GM23248 (cell line): Measurements from ENCODE around the gene FNDC11.

ENCODE experiments used
- EZH2 ChIP-seq: fragments of 200-600 bp; sonication (generic); IDR thresholded peaks from 2 replicates; pipeline ENCODE4 v1.6.1; 2018; ENCODE audit warnings: antibody characterized with exemption, mild to moderate bottlenecking; ENCODE audit not compliant: insufficient read depth, poor library complexity, severe bottlenecking
- EZH2phosphoT487 ChIP-seq: fragments of 200-600 bp; sonication (generic); IDR thresholded peaks from 2 replicates; pipeline ENCODE4 v1.6.1; 2018; ENCODE audit warnings: antibody characterized with exemption, moderate library complexity, mild to moderate bottlenecking, low read depth; ENCODE audit not compliant: insufficient read depth

DNA sequence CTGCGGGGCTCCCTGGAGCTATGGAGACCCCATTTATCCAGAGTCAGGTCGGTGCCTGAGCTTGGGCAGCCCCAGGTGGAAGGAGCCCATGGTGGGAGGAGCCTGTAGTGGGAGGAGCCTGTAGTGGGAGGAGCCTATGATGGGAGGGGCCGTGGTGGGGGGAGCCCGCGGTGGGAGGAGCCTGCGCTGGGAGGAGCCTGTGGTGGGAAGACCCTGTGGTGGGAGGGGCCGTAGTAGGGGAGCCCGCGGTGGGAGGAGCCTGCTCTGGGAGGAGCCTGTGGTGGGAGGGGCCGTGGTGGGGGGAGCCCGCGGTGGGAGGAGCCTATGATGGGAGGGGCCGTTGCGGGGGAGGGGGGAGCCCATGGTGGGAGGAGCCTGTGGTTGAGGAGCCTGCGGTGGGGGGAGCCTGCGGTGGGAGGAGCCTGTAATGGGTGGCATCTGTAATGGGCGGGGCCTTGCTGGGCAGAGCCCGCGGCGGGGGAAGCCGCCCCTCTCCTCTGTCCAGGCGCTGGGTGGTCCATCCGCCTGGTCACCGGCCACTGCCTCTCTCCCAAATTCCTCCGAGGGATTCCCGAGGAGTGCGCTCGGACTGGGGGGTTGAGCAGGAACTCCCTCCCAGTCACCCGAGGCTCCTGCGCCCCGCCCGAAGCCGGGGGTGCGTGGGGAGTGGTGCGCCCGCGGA lies 567 bp upstream of the FNDC11 start:
- TF ChIP-seq EZH2 (no peak), EZH2phosphoT487 (no peak)
